Astrocyte (in vitro differentiated cells and primary cell): ENCODE measurements around the gene TMEM221.

ENCODE experiments used
- EZH2 ChIP-seq: IDR thresholded peaks from 2 replicates; pipeline ENCODE4 v1.6.1; 2012; ENCODE audit warnings: mild to moderate bottlenecking, low read length, inconsistent platforms; ENCODE audit not compliant: insufficient read depth
- TF ChIP-seq, protein P1 (sequence below): IDR thresholded peaks from 2 replicates; pipeline ENCODE4 v1.5.1; 2011; ENCODE audit warnings: low read depth, mild to moderate bottlenecking, inconsistent platforms, low read length, moderate library complexity; ENCODE audit not compliant: insufficient read depth

DNA sequence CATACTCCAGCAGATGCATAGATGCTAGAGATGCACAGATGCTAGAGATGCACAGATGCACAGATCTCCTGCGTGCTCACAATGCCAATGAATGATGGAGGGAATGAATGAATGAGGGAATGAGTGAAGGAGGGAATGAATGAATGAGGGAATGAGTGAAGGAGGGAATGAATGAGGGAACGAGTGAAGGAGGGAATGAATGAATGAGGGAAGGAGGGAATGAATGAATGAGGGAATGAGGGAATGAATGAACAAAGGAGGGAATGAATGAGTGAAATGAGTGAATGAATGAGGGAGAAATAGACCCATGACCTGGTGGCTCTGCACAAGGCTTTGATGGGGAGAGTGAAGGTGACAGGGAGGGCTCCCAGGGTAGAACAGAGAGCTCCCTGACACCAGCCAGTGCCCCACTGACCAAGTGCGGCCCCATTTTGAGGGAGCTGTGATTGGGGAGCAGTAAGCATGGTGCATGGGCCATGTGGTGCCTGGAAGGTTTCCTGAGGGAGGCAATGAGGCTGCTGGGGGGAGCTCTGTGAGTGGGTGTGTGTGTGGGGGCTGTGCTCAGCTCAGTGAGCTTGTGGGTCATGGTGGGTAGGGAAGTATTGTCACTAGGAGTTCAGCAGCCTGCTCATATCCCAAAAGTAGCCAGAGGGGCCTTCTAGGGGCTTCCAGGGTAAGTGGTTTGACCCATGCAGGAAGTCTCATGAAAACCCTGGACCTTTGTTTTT is 34.6 kb upstream of the TMEM221 start:
- TF ChIP-seq, protein P1, sequence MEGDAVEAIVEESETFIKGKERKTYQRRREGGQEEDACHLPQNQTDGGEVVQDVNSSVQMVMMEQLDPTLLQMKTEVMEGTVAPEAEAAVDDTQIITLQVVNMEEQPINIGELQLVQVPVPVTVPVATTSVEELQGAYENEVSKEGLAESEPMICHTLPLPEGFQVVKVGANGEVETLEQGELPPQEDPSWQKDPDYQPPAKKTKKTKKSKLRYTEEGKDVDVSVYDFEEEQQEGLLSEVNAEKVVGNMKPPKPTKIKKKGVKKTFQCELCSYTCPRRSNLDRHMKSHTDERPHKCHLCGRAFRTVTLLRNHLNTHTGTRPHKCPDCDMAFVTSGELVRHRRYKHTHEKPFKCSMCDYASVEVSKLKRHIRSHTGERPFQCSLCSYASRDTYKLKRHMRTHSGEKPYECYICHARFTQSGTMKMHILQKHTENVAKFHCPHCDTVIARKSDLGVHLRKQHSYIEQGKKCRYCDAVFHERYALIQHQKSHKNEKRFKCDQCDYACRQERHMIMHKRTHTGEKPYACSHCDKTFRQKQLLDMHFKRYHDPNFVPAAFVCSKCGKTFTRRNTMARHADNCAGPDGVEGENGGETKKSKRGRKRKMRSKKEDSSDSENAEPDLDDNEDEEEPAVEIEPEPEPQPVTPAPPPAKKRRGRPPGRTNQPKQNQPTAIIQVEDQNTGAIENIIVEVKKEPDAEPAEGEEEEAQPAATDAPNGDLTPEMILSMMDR = no peak
- no peak for TF ChIP-seq EZH2
